AG04449 (cell line): ENCODE data around the gene RASSF7.

Experiments
- CTCF ChIA-PET: fragments of 350-600 bp; formaldehyde crosslinking; extraction: SDS; loops from one replicate; lab custom pipeline; 2021; ENCODE audit warnings: antibody characterized with exemption; lab: Yijun Ruan, JAX
- POLR2A ChIA-PET: fragments of 400-600, 350-600 bp; formaldehyde crosslinking; extraction: SDS; loops from one replicate; lab custom pipeline; 2020; ENCODE audit warnings: antibody characterized with exemption, inconsistent platforms; lab: Yijun Ruan, JAX
- DNase-seq: peaks from one replicate; pipeline ENCODE4 v3.0.0-alpha.2; 2010; ENCODE audit warnings: low read depth, low spot score
- H3K4me3 ChIP-seq: 2 replicates; pipeline ENCODE4 v1.5.1; 2011; ENCODE audit warnings: low read depth, mild to moderate bottlenecking, control low read depth, low read length
- TF ChIP-seq, protein P1 (sequence below): IDR thresholded peaks from one replicate; pipeline ENCODE4 v1.5.1; 2011; ENCODE audit warnings: mild to moderate bottlenecking, moderate library complexity, low read length, control low read depth, inconsistent platforms; ENCODE audit not compliant: insufficient read depth; ENCODE audit errors: missing control alignments

RASSF7 gene

GRCh38 chr11:541433-541885 is 19.3 kb upstream of the RASSF7 start:
- no peak overlapping the region for H3K4me3 ChIP-seq
- ChIA-PET POLR2A (no interaction called here), CTCF (interaction anchor here (1.6 kb wide), 1 partner anchor 13 kb away, joined by 5 read pairs; no protein-coding TSS in a partner anchor)
- DNase-seq = no peak
- TF ChIP-seq, protein P1, sequence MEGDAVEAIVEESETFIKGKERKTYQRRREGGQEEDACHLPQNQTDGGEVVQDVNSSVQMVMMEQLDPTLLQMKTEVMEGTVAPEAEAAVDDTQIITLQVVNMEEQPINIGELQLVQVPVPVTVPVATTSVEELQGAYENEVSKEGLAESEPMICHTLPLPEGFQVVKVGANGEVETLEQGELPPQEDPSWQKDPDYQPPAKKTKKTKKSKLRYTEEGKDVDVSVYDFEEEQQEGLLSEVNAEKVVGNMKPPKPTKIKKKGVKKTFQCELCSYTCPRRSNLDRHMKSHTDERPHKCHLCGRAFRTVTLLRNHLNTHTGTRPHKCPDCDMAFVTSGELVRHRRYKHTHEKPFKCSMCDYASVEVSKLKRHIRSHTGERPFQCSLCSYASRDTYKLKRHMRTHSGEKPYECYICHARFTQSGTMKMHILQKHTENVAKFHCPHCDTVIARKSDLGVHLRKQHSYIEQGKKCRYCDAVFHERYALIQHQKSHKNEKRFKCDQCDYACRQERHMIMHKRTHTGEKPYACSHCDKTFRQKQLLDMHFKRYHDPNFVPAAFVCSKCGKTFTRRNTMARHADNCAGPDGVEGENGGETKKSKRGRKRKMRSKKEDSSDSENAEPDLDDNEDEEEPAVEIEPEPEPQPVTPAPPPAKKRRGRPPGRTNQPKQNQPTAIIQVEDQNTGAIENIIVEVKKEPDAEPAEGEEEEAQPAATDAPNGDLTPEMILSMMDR = no peak

DNA sequence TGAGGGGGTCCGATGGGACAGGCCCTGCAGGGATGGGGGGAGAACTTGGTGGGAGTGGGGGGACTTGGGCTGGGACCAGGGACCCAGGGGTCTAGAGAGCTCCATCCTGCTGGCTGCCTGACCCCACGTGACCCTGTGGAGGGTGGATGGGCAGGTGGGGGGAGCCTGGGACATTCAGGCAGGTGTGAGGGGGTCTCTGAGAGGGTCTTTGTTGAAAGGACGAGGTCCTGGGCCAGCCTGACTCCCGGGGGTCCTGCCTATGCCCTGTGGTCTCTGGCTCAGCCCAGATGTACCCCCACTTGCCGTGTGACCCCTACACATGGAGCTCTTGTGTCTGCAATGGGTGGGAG is 16.0 kb upstream of the RASSF7 start:
- POLR2A ChIA-PET = no interaction called here
- TF ChIP-seq, protein P1 = no peak
- H3K4me3 ChIP-seq = no peak overlapping the region
- no peak for DNase-seq
- CTCF ChIA-PET = interaction anchor here (1.6 to 4.3 kb wide), 2 partner anchors 10 to 26 kb away, joined by 4 to 26 read pairs; no protein-coding TSS in a partner anchor

DNA sequence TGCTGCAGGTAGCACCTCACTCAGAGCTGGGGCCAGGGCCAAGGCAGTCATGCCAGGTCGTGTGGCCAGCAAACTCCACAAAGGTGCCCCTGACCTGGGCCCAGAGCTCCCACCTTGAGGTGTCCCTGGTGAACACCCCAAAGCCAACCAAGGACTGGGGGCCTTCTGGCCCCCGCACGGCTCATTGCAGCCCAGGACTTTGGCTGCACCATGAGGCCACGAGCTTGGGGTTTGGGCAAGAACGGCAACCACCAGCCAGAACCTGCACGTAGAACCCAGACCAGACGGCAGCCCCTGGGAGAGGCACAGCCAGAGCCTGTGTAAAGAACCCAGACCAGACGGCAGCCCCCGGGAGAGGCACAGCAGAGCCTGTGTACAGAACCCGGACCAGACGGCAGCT is 15.6 kb upstream of the RASSF7 start:
- TF ChIP-seq, protein P1 = no peak
- H3K4me3 ChIP-seq = no peak overlapping the region
- DNase-seq = no peak
- ChIA-PET POLR2A (interaction anchor here (1.5 kb wide), 1 partner anchor 264 kb away, joined by 3 read pairs; the partner anchor contains the start of gene RPLP2), CTCF (interaction anchor here (1.6 to 4.3 kb wide), 2 partner anchors 10 to 26 kb away, joined by 4 to 26 read pairs; no protein-coding TSS in a partner anchor)

GRCh38 chr11:548700-549603 is 11.8 kb upstream of the RASSF7 start:
- no peak overlapping the region for H3K4me3 ChIP-seq
- TF ChIP-seq, protein P1 = no peak
- POLR2A ChIA-PET = no interaction called here
- CTCF ChIA-PET = interaction anchor here (1.1 to 2.8 kb wide), 2 partner anchors 8 to 180 kb away, joined by 4 to 13 read pairs; no protein-coding TSS in a partner anchor
- no peak for DNase-seq

- TF ChIP-seq, protein P1 = no peak
- no peak overlapping the region for H3K4me3 ChIP-seq
- POLR2A ChIA-PET = no interaction called here
- DNase-seq = no peak
- CTCF ChIA-PET = no interaction called here
These were observed 10.6 kb upstream of the RASSF7 start for GRCh38 chr11:550021-550745.

DNA sequence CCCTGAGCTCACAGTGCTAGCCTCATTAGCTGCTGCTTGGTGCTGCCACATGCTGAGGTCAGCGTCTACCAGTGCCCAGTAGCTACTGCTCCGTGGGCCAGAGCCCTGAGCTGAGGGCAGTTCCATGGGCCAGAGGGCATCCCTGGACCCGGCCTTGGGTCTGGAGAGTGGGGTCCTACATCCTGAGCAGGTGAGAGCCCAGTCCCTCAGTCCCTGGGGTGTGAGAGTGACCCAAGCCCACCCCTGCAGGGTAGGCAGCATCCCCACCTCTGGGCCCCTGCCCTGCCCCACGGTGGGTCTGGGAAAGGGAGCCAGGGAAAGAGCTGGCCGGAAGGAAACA is 10.1 kb upstream of the RASSF7 start:
- no peak for DNase-seq
- ChIA-PET POLR2A (no interaction called here), CTCF (no interaction called here)
- TF ChIP-seq, protein P1 = no peak
- no peak overlapping the region for H3K4me3 ChIP-seq
